Activated naive CD4-positive, alpha-beta T cell treated with anti-CD3 and anti-CD28 coated beads, Interleukin-2, amount 10 ng/mL, durations not matched to agents 7 days and 5 days (primary cell): ENCODE measurements around the gene C5orf34.
"Not testable (repeated sequence)": the region's sequence is repeated elsewhere in the genome, so short reads cannot be mapped to it uniquely, and the experiment has no call there.

ENCODE experiments used
- CTCF ChIA-PET: fragments of 350-600 bp; sonication (Branson Sonifier 250); formaldehyde crosslinking; loops from one replicate; lab custom pipeline; 2021; ENCODE audit warnings: antibody characterized with exemption; lab: Charles Lee
- DNase-seq: peaks from one replicate; pipeline ENCODE4 v3.0.0-alpha.2; 2020
- H3K27ac Mint-ChIP-seq: one replicate; pipeline ENCODE4 v1.8.0; 2021; ENCODE audit warnings: mild to moderate bottlenecking, moderate library complexity, mixed read lengths
- H3K27me3 Mint-ChIP-seq: one replicate; pipeline ENCODE4 v1.8.0; 2021; ENCODE audit warnings: mild to moderate bottlenecking, mixed read lengths
- H3K36me3 Mint-ChIP-seq: one replicate; pipeline ENCODE4 v1.8.0; 2021; ENCODE audit warnings: mixed read lengths
- H3K4me1 Mint-ChIP-seq: one replicate; pipeline ENCODE4 v1.8.0; 2021; ENCODE audit warnings: mixed read lengths
- H3K4me3 Mint-ChIP-seq: one replicate; pipeline ENCODE4 v1.8.0; 2021; ENCODE audit warnings: mild to moderate bottlenecking, moderate library complexity, mixed read lengths
- H3K9me3 Mint-ChIP-seq: one replicate; pipeline ENCODE4 v1.8.0; 2021; ENCODE audit warnings: mixed read lengths

Gene C5orf34

DNA sequence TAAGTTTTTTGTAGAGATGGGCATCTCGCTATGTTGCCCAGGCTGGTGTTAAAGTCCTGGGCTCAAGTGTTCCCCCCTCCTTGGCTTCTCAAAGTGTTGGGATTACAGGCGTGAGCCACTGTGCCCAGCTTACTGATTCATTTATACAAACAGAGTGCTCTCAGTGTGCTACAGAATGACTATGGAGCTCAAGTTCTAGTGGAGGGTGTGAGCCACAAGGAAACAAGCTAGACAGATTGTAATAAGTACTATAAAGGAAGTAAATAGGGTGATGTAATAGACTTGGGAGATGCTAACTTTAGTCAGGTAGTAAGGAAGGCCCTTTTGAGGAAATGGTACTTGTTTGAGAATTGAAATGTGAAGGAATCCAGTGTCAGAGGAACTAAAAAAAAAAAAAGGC is 29.5 kb downstream of the C5orf34 start:
- H3K27ac Mint-ChIP-seq: peak overlapping the region; percentile 99
- CTCF ChIA-PET: interaction anchor here (0.7 to 2.2 kb wide), 5 partner anchors 30 to 465 kb away, joined by 3 to 15 read pairs (median 4); partner anchors contain the start of genes C5orf34 and HMGCS1
- no peak overlapping the region for H3K4me3 Mint-ChIP-seq
- no peak for DNase-seq
- peaks cover 30% of the 10 kb centered on the region for H3K36me3 Mint-ChIP-seq
- peaks cover 43% of the 10 kb centered on the region for H3K4me1 Mint-ChIP-seq
- peaks cover 3% of the 10 kb centered on the region for H3K27me3 Mint-ChIP-seq
- no peaks in the 10 kb centered on the region for H3K9me3 Mint-ChIP-seq

DNA sequence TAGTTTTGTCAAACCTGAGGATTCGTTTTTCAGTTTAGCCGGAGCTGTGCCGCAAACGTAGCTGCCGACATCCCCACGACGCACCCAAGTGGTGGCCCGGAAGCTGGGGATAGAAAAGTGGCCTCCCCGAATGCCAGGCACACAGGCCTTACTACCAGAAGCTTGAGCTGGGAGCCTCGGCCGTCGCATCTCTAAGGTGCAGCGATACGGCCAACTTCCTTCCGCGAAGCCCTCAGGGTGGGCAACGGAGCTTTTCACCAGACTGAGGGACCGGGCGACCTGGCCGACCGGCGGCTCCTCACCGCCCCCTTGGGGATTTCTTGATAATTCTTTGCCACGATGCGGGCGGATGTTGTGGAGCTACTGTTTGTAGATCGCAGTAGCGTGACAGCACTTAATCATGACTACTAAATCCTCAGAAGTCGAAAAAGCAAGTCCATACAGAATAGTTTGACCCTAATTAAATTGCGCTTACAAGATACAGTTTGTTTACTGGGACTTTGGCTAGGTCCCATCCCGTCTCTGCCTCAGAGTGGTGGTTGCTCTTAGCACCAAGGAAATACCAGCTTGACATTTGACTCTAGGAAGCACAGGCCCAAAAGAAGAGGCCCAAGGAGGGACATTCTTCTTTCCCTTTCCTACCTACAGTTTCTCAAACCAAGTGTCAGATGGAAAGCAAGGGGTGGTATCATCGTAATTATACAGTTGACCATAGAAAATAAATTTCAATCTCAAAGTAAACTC is 30.7 kb downstream of the C5orf34 start:
- peak; percentile 91 for DNase-seq
- Mint-ChIP-seq H3K4me1 (peaks cover 46% of the 10 kb centered on the region), H3K27me3 (peaks cover 3% of the 10 kb centered on the region), H3K4me3 (peak overlapping the region; percentile 92), H3K27ac (peak overlapping the region; percentile 99), H3K36me3 (peaks cover 27% of the 10 kb centered on the region), H3K9me3 (no peaks in the 10 kb centered on the region)
- CTCF ChIA-PET: interaction anchor here (0.6 to 2.2 kb wide), 23 partner anchors 15 to 443 kb away, joined by 3 to 19 read pairs (median 4); partner anchors contain the start of genes C5orf34 and HMGCS1

DNA sequence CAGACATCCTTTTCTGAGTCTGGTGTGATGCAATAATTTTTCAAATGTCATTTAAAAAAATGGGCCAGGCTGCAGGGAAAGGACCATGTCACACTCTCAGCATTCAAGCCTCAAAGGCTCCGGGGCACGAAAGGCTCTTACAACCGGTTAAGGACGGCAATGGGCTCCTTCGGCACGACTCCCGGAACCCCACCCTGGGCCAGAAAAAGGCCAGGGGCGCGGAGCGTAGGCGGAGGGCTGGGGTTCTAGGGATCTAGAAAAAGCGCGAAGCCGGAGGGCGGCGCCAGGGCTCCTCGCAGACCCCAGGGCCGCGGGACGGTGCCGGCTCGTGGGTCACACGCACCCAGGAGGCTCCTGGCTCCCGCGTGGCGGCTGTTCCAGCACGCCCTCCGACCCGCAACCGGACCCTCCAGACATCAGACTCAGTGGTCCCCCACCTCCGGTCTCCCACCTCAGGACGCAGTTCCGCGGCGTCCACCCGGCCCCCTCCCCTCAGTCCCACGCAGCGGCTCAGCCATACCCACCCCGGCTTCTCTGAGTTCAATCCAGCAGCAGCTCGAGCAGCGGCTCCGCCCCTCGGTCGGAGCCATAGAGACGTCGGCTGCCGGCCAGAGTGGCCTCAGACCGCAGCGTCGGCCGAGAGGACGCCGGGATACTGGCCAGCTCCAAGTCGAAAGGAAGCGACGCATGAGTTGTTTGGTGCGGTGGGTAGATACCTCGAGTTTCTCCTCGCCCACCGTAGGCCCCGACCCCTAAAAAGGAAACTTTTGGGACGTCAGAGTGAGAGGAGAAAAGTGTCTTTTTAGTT is 31.4 kb downstream of the C5orf34 start, which contains the start of gene TMEM267:
TSS of gene TMEM267 (minus strand) at position 568 of the 808 bp plus-strand sequence. CDS start 29,896 bp downstream, outside the sequence.
- Mint-ChIP-seq H3K36me3 (peaks cover 22% of the 10 kb centered on the region), H3K4me1 (peaks cover 46% of the 10 kb centered on the region), H3K27ac (peak within 1 kb of the TSS; percentile 99), H3K9me3 (no peaks in the 10 kb centered on the region), H3K4me3 (peak within 1 kb of the TSS; percentile 92), H3K27me3 (peaks cover 3% of the 10 kb centered on the region)
- CTCF ChIA-PET: interaction anchor here (0.6 to 2.2 kb wide), 22 partner anchors 15 to 442 kb away, joined by 3 to 19 read pairs (median 4); partner anchors contain the start of genes C5orf34 and HMGCS1
- DNase-seq: peak; percentile 91

DNA sequence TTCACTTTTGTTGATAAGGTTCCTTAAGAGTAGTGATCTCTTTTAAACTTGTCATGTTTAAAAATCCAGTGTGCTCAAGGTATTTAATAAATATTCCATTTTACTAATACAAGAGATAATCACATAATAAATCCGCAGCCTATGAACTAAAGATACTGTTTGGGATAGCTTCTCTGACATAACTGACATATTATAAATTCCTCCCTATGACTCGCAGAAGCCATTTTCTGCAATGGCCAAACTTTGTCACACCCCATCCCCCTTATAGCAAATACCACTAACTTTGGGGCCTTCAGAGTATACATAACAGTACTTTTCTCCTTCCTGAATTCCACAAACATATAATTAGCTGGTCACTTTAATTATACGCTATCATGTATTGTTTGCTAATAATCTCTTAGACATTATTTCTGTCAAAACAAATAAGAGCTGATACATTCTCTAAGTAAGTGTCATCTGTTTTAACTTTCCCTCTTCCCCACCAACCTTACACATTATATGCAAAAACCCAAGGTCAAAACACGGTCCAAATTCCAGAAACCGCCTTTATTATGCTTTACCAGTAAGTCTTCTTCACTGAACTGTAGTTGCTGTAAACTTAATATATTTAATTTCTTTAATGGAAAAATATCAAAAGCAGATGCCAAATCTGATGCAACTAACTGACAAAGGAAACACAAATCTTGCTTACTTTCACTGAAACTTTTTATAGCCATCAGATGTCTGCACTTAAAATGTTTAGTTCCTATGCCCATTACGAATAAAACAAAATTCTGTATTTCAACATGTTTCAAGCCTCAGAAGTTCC is 32.3 kb downstream of the C5orf34 start:
- Mint-ChIP-seq H3K4me1 (peaks cover 46% of the 10 kb centered on the region), H3K9me3 (no peaks in the 10 kb centered on the region)

GRCh38 chr5:43469671-43470391 is 45.1 kb downstream of the C5orf34 start:
- peaks cover 74% of the 10 kb centered on the region for H3K36me3 Mint-ChIP-seq
- CTCF ChIA-PET: no interaction called here
- no peaks in the 10 kb centered on the region for H3K27me3 Mint-ChIP-seq
- peaks cover 36% of the 10 kb centered on the region for H3K9me3 Mint-ChIP-seq
- no peaks in the 10 kb centered on the region for H3K4me1 Mint-ChIP-seq
- no peak overlapping the region for H3K27ac Mint-ChIP-seq
- H3K4me3 Mint-ChIP-seq: no peak overlapping the region
- no peak for DNase-seq

More for the DNA sequence above, 32.3 kb downstream of the C5orf34 start:
- peaks cover 3% of the 10 kb centered on the region for H3K27me3 Mint-ChIP-seq
- H3K36me3 Mint-ChIP-seq: peaks cover 19% of the 10 kb centered on the region
- CTCF ChIA-PET: no interaction called here
- peak overlapping the region; percentile 99 for H3K27ac Mint-ChIP-seq
- no peak for DNase-seq
- peak overlapping the region; percentile 92 for H3K4me3 Mint-ChIP-seq

DNA sequence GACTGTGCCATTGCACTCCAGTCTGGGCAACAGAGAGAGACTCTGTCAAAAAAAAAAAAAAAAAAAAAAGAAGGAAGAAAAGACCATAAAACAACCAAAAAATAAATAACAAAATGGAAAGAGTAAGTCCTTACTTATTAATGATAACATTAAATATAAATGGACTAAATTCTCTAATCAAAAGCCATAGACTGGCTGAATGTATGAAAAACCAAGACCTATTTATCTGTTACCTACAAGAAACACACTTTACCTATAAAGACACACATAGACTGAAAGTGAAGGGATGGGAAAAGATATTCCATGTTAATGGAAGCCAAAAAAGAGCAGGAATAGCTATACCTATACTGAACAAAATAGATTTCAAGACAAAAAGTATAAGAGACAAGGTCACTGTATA is 47.8 kb downstream of the C5orf34 start:
- no peaks in the 10 kb centered on the region for H3K27me3 Mint-ChIP-seq
- H3K27ac Mint-ChIP-seq: no peak overlapping the region
- DNase-seq: no peak
- no peak overlapping the region for H3K4me3 Mint-ChIP-seq
- H3K9me3 Mint-ChIP-seq: peaks cover 35% of the 10 kb centered on the region
- no peaks in the 10 kb centered on the region for H3K4me1 Mint-ChIP-seq
- peaks cover 75% of the 10 kb centered on the region for H3K36me3 Mint-ChIP-seq
- CTCF ChIA-PET: no interaction called here

GRCh38 chr5:43465455-43465854 is 49.5 kb downstream of the C5orf34 start:
- Mint-ChIP-seq H3K9me3 (peaks cover 31% of the 10 kb centered on the region), H3K36me3 (peaks cover 75% of the 10 kb centered on the region)
- CTCF ChIA-PET, H3K4me3 Mint-ChIP-seq, H3K27me3 Mint-ChIP-seq, H3K4me1 Mint-ChIP-seq, H3K27ac Mint-ChIP-seq, DNase-seq: not testable (repeated sequence)

GRCh38 chr5:43461066-43461465 is 53.9 kb downstream of the C5orf34 start:
- Mint-ChIP-seq H3K36me3 (peaks cover 53% of the 10 kb centered on the region), H3K4me1 (no peaks in the 10 kb centered on the region), H3K9me3 (peaks cover 20% of the 10 kb centered on the region), H3K4me3 (no peak overlapping the region), H3K27me3 (no peaks in the 10 kb centered on the region), H3K27ac (no peak overlapping the region)
- CTCF ChIA-PET: no interaction called here
- no peak for DNase-seq

GRCh38 chr5:43456556-43456955 is 58.4 kb downstream of the C5orf34 start:
- CTCF ChIA-PET: no interaction called here
- Mint-ChIP-seq H3K4me1 (no peaks in the 10 kb centered on the region), H3K4me3 (no peak overlapping the region), H3K36me3 (peaks cover 38% of the 10 kb centered on the region), H3K9me3 (peaks cover 12% of the 10 kb centered on the region), H3K27ac (no peak overlapping the region), H3K27me3 (no peaks in the 10 kb centered on the region)
- no peak for DNase-seq

- H3K27ac Mint-ChIP-seq, DNase-seq, H3K4me1 Mint-ChIP-seq, H3K4me3 Mint-ChIP-seq, H3K27me3 Mint-ChIP-seq, CTCF ChIA-PET: not testable (repeated sequence)
- Mint-ChIP-seq H3K36me3 (peaks cover 26% of the 10 kb centered on the region), H3K9me3 (peaks cover 46% of the 10 kb centered on the region)
These were observed 73.4 kb downstream of the C5orf34 start for GRCh38 chr5:43441575-43441974.

DNA sequence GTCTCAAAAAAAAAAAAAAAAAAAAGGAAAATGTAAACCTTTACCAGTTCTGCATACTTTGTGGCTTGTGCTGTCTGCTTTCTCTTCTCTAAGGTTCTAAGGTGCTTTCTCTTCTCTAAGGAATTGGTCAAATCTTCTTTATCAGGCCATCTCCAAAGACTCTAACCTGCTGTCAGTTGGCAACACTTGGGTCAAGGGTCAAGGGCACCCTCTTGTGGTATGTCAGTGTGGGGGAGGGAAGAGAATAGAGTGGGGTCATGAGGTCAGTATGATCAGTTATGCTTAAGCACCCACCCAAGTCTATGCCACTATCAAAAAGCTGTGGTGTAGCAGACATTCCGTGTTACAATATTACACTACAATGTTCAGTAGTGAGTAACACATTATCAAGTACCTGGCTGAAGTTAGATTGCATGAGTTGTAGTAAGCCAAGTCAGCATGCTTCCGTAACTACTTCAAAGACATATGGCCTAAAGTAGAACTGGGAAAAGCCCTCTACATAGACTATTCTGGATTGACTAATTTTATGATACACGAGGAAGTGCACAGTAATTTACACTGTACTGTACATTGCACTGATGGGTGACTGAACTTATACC is 77.8 kb downstream of the C5orf34 start:
- Mint-ChIP-seq H3K27ac (no peak overlapping the region), H3K4me1 (no peaks in the 10 kb centered on the region)
- CTCF ChIA-PET: no interaction called here

More for the DNA sequence above, 77.8 kb downstream of the C5orf34 start:
- H3K4me3 Mint-ChIP-seq: no peak overlapping the region
- DNase-seq: no peak
- peaks cover 31% of the 10 kb centered on the region for H3K9me3 Mint-ChIP-seq
- peaks cover 5% of the 10 kb centered on the region for H3K27me3 Mint-ChIP-seq
- H3K36me3 Mint-ChIP-seq: peaks cover 2% of the 10 kb centered on the region
